Measurements from ENCODE around the gene GRAMD2A.

GRAMD2A gene

DNA sequence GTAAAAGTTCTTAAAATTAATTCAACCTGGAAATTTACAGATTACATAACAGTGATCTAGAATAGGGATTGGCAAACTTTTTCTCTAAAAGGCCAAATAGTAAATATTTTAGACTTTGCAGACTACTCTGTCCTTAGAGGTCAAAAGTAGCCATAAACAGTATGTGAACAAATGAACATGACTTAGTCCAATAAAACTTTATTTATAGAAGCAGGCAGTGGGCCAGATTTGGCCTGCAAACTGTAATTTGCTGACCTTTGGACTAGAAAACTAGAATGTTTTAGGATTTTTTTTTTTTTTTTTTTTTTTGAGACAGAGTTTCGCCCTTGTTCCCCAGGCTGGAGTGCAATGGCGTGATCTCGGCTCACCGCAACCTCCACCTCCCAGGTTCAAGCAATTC lies 67.3 kb downstream of the GRAMD2A start:
- DNase-seq = no peak

GRCh38 chr15:72128359-72128758 lies 69.2 kb downstream of the GRAMD2A start:
- no peak for DNase-seq

DNA sequence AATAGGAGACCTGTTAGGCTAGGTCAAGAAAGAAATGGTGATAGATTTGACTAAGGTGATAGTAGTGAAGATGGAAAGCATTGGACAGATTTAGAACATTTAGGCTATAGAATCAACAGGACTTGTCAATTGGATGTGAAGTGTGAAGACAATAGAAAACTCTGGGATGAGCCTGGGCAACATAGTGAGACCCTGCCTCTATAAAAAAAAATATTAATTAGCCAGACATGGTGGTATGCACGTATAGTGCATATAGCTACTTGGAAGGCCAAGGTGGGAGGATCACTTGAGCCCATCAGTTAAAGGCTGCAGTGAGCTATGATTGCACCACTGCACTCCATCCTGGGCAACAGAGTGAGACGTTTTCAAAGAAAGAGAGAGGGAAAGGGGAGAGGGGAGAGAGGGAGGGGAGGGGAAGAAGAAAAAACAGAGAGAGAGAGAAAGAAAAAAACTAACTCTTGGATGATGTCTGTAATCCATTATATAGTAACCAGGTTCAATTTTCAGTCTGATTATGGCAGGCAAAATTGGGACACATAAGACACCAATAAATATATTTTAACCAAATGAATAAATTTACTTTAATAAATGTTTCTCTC lies 69.8 kb downstream of the GRAMD2A start:
- no peak for DNase-seq

- DNase-seq = no peak
These were observed 73.4 kb downstream of the GRAMD2A start for GRCh38 chr15:72124218-72124617.

DNA sequence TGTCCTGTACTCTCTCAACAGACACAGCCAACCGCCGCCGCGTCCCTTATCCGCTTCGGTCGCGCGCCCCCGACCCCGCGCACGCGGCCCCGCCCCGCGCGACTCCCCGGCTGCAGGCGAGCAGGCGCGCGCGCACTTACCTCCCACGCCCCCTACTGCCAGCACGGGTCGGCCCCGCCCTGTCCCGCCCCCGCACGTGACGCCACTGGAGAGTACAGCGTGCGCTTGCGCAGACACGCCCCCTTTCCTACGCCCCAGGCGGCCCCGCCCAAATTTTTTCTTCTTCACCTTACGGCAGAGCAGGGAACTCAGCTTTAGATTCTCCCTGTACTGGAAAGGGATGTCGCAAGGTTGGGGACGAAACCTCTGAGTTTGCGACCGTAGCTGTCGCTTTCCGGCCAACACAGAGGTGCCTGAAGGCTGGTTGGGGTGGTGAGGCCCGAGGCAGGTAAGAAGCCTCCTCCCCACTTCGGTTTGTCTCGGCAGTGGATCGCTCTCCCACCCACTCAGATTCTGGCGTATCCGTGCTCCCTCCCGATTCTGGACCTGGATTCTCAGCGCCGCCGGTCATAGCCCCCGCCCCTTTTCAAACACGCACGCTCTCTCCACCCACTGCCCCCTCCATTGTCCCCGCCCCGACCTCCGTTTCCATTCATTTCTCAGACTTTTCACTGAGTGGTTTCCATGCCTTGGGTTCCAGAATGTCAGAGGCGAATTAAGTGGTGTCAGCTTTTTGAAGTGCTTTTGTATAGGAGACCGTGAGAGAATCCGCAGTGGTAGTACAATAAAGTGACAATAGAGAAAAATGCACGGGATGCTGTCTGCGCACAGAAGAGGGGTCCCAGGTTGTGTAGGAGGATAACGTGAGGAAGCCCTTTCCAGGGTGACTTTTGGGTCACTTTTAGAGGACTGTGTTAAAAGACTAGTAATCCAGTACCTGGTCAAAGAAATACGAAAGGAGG lies 79.3 kb downstream of the GRAMD2A start, which contains the start of the genes MYO9A and SENP8:
Gene MYO9A (minus strand): TSS at position 134 of the 962 bp plus-strand sequence. CDS start 71,587 bp downstream, outside the sequence.
Gene SENP8 (plus strand): TSS at position 387 of the 962 bp plus-strand sequence. CDS start 21,221 bp downstream, outside the sequence.
- DNase-seq = peak; percentile 97

DNA sequence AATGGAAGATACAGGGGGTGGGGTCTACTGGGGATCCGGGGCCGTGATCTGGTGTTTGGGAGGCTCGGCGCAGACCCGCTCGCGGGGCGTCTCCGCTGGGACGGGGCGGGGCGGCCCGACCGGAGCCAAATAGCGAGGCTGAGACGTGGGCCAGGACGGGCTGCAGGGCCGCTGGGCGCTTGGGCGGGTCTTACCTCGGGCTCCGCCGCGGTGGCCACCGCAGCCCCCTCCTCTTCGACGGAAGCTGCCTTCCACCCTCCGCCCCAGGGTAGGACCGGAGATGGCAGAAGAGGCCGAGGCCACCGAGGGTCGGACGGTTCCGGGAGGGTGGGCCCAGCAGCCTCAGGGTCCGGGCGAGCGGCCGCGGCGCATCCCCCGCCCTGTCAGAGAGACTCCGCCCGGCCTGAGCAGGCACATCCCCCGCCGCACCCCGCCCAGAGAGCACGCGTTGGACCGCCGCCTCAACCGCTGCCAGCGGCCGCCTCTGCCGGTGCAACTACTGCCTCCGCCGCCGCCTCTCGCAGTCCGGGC lies 80.0 kb downstream of the GRAMD2A start:
- DNase-seq = peak; percentile 61

DNA sequence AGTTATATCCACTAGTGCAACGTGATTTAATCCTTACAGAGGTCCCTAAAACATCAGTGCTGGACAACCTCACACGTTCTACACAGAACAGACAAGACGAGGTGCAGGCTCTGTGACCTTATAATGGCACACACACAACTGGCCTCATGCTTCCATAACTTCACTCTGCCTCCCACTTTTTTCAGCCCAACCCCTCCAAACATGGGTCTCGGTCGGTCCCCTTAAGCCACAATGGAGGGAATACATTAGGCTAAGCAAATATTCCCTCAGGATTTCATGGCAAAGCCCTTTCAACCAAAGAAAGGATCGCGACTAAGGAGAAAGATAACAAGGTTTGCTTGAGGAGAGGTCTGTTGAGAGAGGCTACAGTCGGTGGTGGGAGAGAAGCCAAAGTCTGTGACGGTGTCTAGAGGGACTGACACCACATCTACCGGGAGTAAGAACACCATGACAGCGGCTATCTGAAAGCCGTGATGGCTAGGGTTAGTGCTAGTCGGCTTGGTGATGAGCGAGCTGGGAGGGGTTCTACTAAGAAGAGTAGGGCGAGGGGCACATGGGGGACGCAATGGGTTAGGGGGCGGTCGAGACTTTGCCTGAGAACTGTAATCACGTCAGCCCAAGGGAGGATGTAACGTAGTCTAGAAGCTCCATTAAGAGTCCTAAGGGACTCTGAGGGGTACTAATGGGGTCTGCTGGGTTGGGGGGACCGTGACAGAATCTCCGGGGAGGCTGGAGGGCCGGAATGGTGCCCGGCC lies 80.7 kb downstream of the GRAMD2A start:
- peak; percentile 36 for DNase-seq

DNA sequence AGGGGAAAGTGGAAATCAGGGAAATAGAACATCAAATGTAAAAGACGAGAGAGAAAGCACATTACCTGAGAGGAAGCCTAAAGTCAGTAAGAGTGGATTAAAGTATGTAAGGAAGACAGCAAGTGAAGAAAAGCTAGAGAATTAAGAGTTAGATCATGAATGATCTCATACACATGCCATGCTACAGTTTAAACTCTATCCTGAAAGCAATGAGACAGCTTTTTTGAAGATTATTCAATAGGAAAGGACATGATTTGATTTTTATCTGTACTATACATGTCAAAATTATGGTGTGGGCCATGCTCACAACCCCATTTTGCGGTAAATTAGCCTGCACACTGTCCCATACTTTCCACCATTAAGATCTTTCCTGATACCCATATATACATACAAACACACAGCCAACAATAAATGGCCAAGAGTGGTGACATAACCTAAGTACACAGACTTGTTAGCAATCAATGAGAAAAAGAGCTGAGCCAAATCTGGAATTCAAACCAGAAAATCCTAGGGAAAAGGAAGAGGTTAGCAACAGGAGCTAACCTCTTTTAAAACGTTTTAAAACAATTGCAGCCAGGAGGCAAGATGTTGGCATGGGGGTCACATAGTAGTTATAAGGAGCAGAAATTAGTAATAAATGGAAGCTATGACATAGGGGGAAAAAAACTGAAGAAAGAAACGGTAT lies 84.1 kb downstream of the GRAMD2A start:
- DNase-seq = no peak

DNA sequence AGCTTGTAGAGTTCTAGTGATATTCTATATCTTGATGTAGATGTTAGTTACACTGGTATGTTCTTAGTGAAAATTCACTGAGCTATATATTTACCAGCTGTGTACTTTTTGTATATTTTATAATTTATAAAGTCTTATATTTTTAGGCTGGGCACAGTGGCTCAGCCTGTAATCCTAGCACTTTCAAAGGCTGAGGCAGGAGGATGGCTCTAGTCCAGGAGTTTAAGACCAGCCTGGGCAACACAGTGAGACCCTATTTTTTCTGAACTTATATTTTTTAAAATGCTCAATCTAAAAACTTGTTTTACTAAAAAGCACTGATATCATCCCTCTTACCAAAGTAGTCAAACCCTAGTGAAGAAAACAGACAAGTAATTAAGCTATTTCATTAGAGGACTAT lies 84.8 kb downstream of the GRAMD2A start:
- no peak for DNase-seq

GRCh38 chr15:72112116-72112515 lies 85.5 kb downstream of the GRAMD2A start:
- no peak for DNase-seq

GRCh38 chr15:72110355-72110754 lies 87.2 kb downstream of the GRAMD2A start:
- DNase-seq = no peak

Measured in NCI-H526 treated with DMSO at 0.1 percent for 48 hours (cell line).